SU-DHL-6 (cell line): ENCODE results near the gene USP13.

Source experiments
- H2AFZ ChIP-seq: fragments of 200-600 bp; sonication (generic); 2 replicates; pipeline ENCODE4 v1.6.1; 2014; ENCODE audit warnings: low read depth, mild to moderate bottlenecking, moderate library complexity, mixed read lengths, antibody characterized with exemption, low read length; ENCODE audit not compliant: severe bottlenecking
- H3F3A ChIP-seq: fragments of 200-600 bp; shearing (Covaris generic); 2 replicates; pipeline ENCODE4 v1.6.0; 2016; ENCODE audit warnings: antibody characterized with exemption, mild to moderate bottlenecking; ENCODE audit not compliant: insufficient read depth
- H3K27ac ChIP-seq: fragments of 200-600 bp; sonication (generic); 2 replicates; pipeline ENCODE4 v1.5.1; 2016; ENCODE audit warnings: low read depth, mild to moderate bottlenecking, low read length, moderate library complexity, mixed read lengths
- H3K27me3 ChIP-seq: fragments of 200-600 bp; sonication (generic), shearing (Covaris generic); 2 replicates; pipeline ENCODE4 v1.6.0; 2014; ENCODE audit warnings: mild to moderate bottlenecking, low read length
- H3K36me3 ChIP-seq: fragments of 200-600 bp; sonication (generic); 2 replicates; pipeline ENCODE4 v1.6.1; 2014; ENCODE audit warnings: mild to moderate bottlenecking, low read length, mixed read lengths
- H3K4me2 ChIP-seq: fragments of 300-600, 200-600 bp; shearing (Covaris generic), sonication (generic); 2 replicates; pipeline ENCODE4 v1.6.0; 2014; ENCODE audit warnings: low read length, low read depth, mild to moderate bottlenecking; ENCODE audit not compliant: poor library complexity, severe bottlenecking
- H3K4me3 ChIP-seq: fragments of 200-600 bp; sonication (generic); 2 replicates; pipeline ENCODE4 v1.5.1; 2014; ENCODE audit warnings: antibody characterized with exemption, low read length, mild to moderate bottlenecking, mixed read lengths; ENCODE audit not compliant: insufficient read depth, poor library complexity, severe bottlenecking
- H3K79me2 ChIP-seq: fragments of 200-600 bp; sonication (generic); 2 replicates; pipeline ENCODE4 v1.6.1; 2014; ENCODE audit warnings: mild to moderate bottlenecking, low read length, moderate library complexity; ENCODE audit not compliant: insufficient read depth
- H3K9ac ChIP-seq: fragments of 200-600 bp; sonication (generic); 2 replicates; pipeline ENCODE4 v1.7.0; 2014; ENCODE audit warnings: mild to moderate bottlenecking, low read length
- H3K9me2 ChIP-seq: fragments of 200-600 bp; sonication (generic); replicated peaks from 2 replicates; pipeline ENCODE4 v1.6.1; 2014; ENCODE audit warnings: low read length; ENCODE audit not compliant: insufficient read depth
- H3K9me3 ChIP-seq: fragments of 200-600 bp; sonication (generic); 2 replicates; pipeline ENCODE4 v1.6.1; 2014; ENCODE audit warnings: low read length, mixed read lengths; ENCODE audit not compliant: insufficient read depth
- H4K20me1 ChIP-seq: fragments of 200-600 bp; sonication (generic); 2 replicates; pipeline ENCODE4 v1.6.1; 2014; ENCODE audit warnings: low read depth, mild to moderate bottlenecking, antibody characterized with exemption, low read length, moderate library complexity, mixed read lengths
- EZH2phosphoT487 ChIP-seq: fragments of 200-600 bp; sonication (generic), shearing (Covaris generic); conservative IDR thresholded peaks from 2 replicates; pipeline ENCODE4 v1.6.1; 2018; ENCODE audit warnings: mild to moderate bottlenecking, antibody characterized with exemption, low read length, moderate library complexity, mixed read lengths
- TF ChIP-seq, protein P1 (sequence below): fragments of 200-600 bp; sonication (generic); IDR thresholded peaks from one replicate; pipeline ENCODE4 v1.5.1; 2017; ENCODE audit warnings: antibody characterized with exemption, mild to moderate bottlenecking, low read length, moderate library complexity; ENCODE audit not compliant: insufficient read depth, poor library complexity, severe bottlenecking

Gene USP13

GRCh38 chr3:179750720-179751328, 98.0 kb downstream of the USP13 start:
- H3F3A ChIP-seq, result no peaks in the 10 kb centered on the region
- no peak overlapping the region for H3K4me2 ChIP-seq
- H3K9ac ChIP-seq, result no peak overlapping the region
- H2AFZ ChIP-seq, result no peak overlapping the region
- no peaks in the 10 kb centered on the region for H3K9me3 ChIP-seq
- no peak for TF ChIP-seq EZH2phosphoT487
- TF ChIP-seq, protein P1, sequence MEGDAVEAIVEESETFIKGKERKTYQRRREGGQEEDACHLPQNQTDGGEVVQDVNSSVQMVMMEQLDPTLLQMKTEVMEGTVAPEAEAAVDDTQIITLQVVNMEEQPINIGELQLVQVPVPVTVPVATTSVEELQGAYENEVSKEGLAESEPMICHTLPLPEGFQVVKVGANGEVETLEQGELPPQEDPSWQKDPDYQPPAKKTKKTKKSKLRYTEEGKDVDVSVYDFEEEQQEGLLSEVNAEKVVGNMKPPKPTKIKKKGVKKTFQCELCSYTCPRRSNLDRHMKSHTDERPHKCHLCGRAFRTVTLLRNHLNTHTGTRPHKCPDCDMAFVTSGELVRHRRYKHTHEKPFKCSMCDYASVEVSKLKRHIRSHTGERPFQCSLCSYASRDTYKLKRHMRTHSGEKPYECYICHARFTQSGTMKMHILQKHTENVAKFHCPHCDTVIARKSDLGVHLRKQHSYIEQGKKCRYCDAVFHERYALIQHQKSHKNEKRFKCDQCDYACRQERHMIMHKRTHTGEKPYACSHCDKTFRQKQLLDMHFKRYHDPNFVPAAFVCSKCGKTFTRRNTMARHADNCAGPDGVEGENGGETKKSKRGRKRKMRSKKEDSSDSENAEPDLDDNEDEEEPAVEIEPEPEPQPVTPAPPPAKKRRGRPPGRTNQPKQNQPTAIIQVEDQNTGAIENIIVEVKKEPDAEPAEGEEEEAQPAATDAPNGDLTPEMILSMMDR, result peak; percentile 36
- no peaks in the 10 kb centered on the region for H3K9me2 ChIP-seq
- no peaks in the 10 kb centered on the region for H3K27me3 ChIP-seq
- H3K27ac ChIP-seq, result no peak overlapping the region
- H3K79me2 ChIP-seq, result no peaks in the 10 kb centered on the region
- no peaks in the 10 kb centered on the region for H4K20me1 ChIP-seq
- H3K4me3 ChIP-seq, result no peak overlapping the region
- H3K36me3 ChIP-seq, result no peaks in the 10 kb centered on the region; the same call in 1 of the 2 replicates

DNA sequence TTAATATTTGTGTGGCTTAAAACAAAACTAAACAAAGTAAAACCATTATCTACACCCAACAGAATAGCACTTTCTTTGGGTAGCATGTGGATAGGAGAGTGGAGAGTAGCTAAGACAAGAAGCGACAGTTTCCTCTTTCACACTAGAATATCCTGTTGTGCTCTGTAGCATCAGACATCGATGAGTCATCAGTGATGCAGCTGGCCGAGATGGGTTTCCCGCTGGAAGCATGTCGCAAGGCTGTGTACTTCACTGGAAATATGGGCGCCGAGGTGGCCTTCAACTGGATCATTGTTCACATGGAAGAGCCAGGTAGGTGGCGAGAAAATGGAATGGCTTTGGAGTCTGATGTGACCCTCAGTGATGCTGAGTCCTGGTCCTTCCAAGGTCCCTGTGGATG, 108.1 kb downstream of the USP13 start:
- Histone ChIP-seq H4K20me1 (no peaks in the 10 kb centered on the region), H3K79me2 (no peaks in the 10 kb centered on the region), H2AFZ (no peak overlapping the region), H3K36me3 (peaks cover 10% of the 10 kb centered on the region; the same call in 1 of the 2 replicates), H3K9ac (no peak overlapping the region), H3K4me3 (no peak overlapping the region), H3K27ac (no peak overlapping the region), H3K9me2 (no peaks in the 10 kb centered on the region), H3K4me2 (no peak overlapping the region), H3K27me3 (no peaks in the 10 kb centered on the region), H3F3A (no peaks in the 10 kb centered on the region), H3K9me3 (no peaks in the 10 kb centered on the region)
- TF ChIP-seq EZH2phosphoT487, result no peak
- TF ChIP-seq, protein P1, result no peak

DNA sequence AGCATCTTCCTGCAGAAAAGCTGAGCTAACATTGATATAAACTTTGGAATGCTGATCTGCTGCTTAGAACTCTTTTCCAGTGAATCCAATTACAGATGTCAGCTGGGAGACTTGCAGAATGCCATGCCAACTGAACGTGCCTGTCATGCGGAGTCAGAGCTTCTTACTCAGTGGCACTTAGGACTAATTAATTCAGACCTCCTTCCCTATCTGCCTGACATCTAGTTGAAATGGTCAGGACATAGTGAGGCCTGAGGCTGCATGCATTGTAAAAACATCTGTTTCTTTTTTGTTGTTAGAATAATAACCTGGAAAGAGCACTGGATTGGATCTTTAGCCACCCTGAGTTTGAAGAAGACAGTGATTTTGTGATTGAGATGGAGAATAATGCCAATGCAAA, 112.6 kb downstream of the USP13 start:
- H3F3A ChIP-seq, result no peaks in the 10 kb centered on the region
- no peaks in the 10 kb centered on the region for H4K20me1 ChIP-seq
- no peak overlapping the region for H3K27ac ChIP-seq
- TF ChIP-seq, protein P1, result no peak
- no peak for TF ChIP-seq EZH2phosphoT487
- no peak overlapping the region for H3K4me2 ChIP-seq
- no peaks in the 10 kb centered on the region for H3K9me2 ChIP-seq
- no peak overlapping the region for H3K9ac ChIP-seq
- no peaks in the 10 kb centered on the region for H3K79me2 ChIP-seq
- no peaks in the 10 kb centered on the region for H3K27me3 ChIP-seq
- no peak overlapping the region for H3K4me3 ChIP-seq
- H2AFZ ChIP-seq, result no peak overlapping the region
- H3K36me3 ChIP-seq, result peaks cover 6% of the 10 kb centered on the region; the same call in 1 of the 2 replicates
- no peaks in the 10 kb centered on the region for H3K9me3 ChIP-seq
